HG02610 (cell line): ENCODE measurements around the gene WDTC1.
A peak's percentile ranks its signal among the peaks of the same experiment; 100 is the strongest.

Experiments
- ATAC-seq: cut with Tn5 transposase; IDR thresholded peaks from one replicate; pipeline ENCODE4 v1.9.1; 2021; ENCODE audit warnings: mild to moderate bottlenecking, moderate library complexity; ENCODE audit not compliant: unreplicated experiment

WDTC1 gene

GRCh38 chr1:27332536-27333281 lies 98.3 kb downstream of the WDTC1 start:
- ATAC-seq = no peak

GRCh38 chr1:27333717-27334279 lies 99.4 kb downstream of the WDTC1 start:
- no peak for ATAC-seq

- no peak for ATAC-seq
These were observed 101.3 kb downstream of the WDTC1 start for GRCh38 chr1:27335506-27336422.

- no peak for ATAC-seq
These were observed 102.3 kb downstream of the WDTC1 start for GRCh38 chr1:27336756-27337155.

- ATAC-seq = no peak
These were observed 104.3 kb downstream of the WDTC1 start for GRCh38 chr1:27338751-27339150.

- ATAC-seq = no peak
These were observed 104.8 kb downstream of the WDTC1 start for GRCh38 chr1:27339213-27339612.

GRCh38 chr1:27341525-27342252 lies 107.3 kb downstream of the WDTC1 start, which contains the start of gene SYTL1:
Gene SYTL1 (plus strand): TSS chr1:27342022. CDS start chr1:27345335, 3,313 bp downstream.
- peak; percentile 44 for ATAC-seq

GRCh38 chr1:27342391-27342777 lies 108.0 kb downstream of the WDTC1 start:
- ATAC-seq = no peak

GRCh38 chr1:27342778-27343638 lies 108.6 kb downstream of the WDTC1 start:
- no peak for ATAC-seq

- no peak for ATAC-seq
These were observed 109.2 kb downstream of the WDTC1 start for GRCh38 chr1:27343639-27344025.

- no peak for ATAC-seq
These were observed 110.8 kb downstream of the WDTC1 start for GRCh38 chr1:27345272-27345671.

GRCh38 chr1:27346357-27346756 lies 111.9 kb downstream of the WDTC1 start:
- ATAC-seq = no peak

GRCh38 chr1:27346991-27347624 lies 112.7 kb downstream of the WDTC1 start:
- no peak for ATAC-seq

GRCh38 chr1:27348861-27349783 lies 114.7 kb downstream of the WDTC1 start:
- no peak for ATAC-seq

- ATAC-seq = no peak
These were observed 115.6 kb downstream of the WDTC1 start for GRCh38 chr1:27349784-27350662.

- no peak for ATAC-seq
These were observed 116.5 kb downstream of the WDTC1 start for GRCh38 chr1:27350663-27351540.
